Osteoblast (primary cell): ENCODE measurements around the gene ST6GALNAC2. TPM values are rescaled to one million over a fixed set of nuclear protein-coding genes. Genes with fewer than 3 reads are reported as not detected.
"Not testable (repeated sequence)": the region's sequence is repeated elsewhere in the genome, so short reads cannot be mapped to it uniquely, and the experiment has no call there.

Source experiments
- DNase-seq: peaks from one replicate; pipeline ENCODE4 v3.0.0; 2011; ENCODE audit warnings: low spot score, mixed read lengths; ENCODE audit not compliant: insufficient read length; ENCODE audit errors: missing footprints
- H2AFZ ChIP-seq: 2 replicates; pipeline ENCODE4 v1.6.0; 2011; ENCODE audit warnings: mild to moderate bottlenecking, low read length
- H3K27ac ChIP-seq: 2 replicates; pipeline ENCODE4 v1.5.1; 2011; ENCODE audit warnings: mild to moderate bottlenecking, low read depth, low read length, moderate library complexity
- H3K27me3 ChIP-seq: 2 replicates; pipeline ENCODE4 v1.6.0; 2012; ENCODE audit warnings: mild to moderate bottlenecking, control low read depth, inconsistent platforms, low read length, moderate library complexity; ENCODE audit not compliant: insufficient read depth
- H3K36me3 ChIP-seq: 2 replicates; pipeline ENCODE4 v1.5.1; 2011; ENCODE audit warnings: mild to moderate bottlenecking, low read length, control low read depth, moderate library complexity; ENCODE audit not compliant: insufficient read depth
- H3K4me1 ChIP-seq: 2 replicates; pipeline ENCODE4 v1.5.1; 2011; ENCODE audit warnings: mild to moderate bottlenecking, low read length, control low read depth, moderate library complexity; ENCODE audit not compliant: insufficient read depth
- H3K4me2 ChIP-seq: 2 replicates; pipeline ENCODE4 v1.6.0; 2011; ENCODE audit warnings: mild to moderate bottlenecking, low read length; ENCODE audit not compliant: insufficient read depth
- H3K4me3 ChIP-seq: fragments of 200-600 bp; sonication (generic); 3 replicates; pipeline ENCODE4 v1.5.1; 2012; ENCODE audit warnings: mild to moderate bottlenecking, low read length, inconsistent platforms; ENCODE audit not compliant: insufficient read depth
- H3K79me2 ChIP-seq: 2 replicates; pipeline ENCODE4 v1.6.0; 2012; ENCODE audit warnings: mild to moderate bottlenecking, low read length, control low read depth, inconsistent platforms; ENCODE audit not compliant: insufficient read depth
- H3K9me3 ChIP-seq: 2 replicates; pipeline ENCODE4 v1.5.1; 2011; ENCODE audit warnings: low read depth, low read length, control low read depth
- H4K20me1 ChIP-seq: 2 replicates; pipeline ENCODE4 v1.6.0; 2012; ENCODE audit warnings: mild to moderate bottlenecking, low read length, control low read depth; ENCODE audit not compliant: insufficient read depth
- total RNA-seq: library from RNA; depleted of rRNA; stranded (reverse); fragments of >200 nt; gene quantifications from 2 replicates; pipeline ENCODE4 v1.2.3, GENCODE V29; 2012
- TF ChIP-seq, protein P1 (sequence below): IDR thresholded peaks from 2 replicates; pipeline ENCODE4 v1.5.1; 2011; ENCODE audit warnings: mild to moderate bottlenecking, low read depth, low read length, moderate library complexity; ENCODE audit errors: extremely low read depth

ST6GALNAC2 gene
- total RNA-seq, 1 donor, result 0.36 TPM

DNA sequence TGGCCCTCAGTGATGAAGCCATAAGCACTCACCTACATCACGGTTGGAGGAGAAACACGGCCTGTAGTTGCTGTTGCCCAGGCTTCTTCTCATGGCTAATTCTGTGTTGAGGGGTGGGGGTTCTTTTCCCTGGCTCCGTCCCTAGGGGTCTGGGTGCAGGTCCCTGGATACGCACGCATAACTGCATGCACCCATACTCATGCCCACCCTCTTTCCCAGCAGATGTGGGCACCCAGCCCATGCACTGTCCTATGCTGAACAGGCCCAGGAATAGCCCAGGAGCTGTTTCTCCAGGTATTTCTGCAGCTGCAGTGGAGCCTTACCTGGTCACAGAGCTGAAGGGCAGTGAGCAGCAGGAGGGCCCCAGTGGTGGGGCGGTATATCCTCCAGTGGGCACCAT lies 39.8 kb upstream of the ST6GALNAC2 start:
- Histone ChIP-seq H3K36me3 (no peaks in the 10 kb centered on the region), H3K27me3 (peaks cover 20% of the 10 kb centered on the region), H3K79me2 (no peaks in the 10 kb centered on the region), H3K4me3 (no peak overlapping the region), H3K9me3 (no peaks in the 10 kb centered on the region), H3K4me2 (no peak overlapping the region), H2AFZ (no peak overlapping the region), H3K27ac (no peak overlapping the region), H3K4me1 (peaks cover 6% of the 10 kb centered on the region), H4K20me1 (no peaks in the 10 kb centered on the region)
- DNase-seq, result no peak
- TF ChIP-seq, protein P1, sequence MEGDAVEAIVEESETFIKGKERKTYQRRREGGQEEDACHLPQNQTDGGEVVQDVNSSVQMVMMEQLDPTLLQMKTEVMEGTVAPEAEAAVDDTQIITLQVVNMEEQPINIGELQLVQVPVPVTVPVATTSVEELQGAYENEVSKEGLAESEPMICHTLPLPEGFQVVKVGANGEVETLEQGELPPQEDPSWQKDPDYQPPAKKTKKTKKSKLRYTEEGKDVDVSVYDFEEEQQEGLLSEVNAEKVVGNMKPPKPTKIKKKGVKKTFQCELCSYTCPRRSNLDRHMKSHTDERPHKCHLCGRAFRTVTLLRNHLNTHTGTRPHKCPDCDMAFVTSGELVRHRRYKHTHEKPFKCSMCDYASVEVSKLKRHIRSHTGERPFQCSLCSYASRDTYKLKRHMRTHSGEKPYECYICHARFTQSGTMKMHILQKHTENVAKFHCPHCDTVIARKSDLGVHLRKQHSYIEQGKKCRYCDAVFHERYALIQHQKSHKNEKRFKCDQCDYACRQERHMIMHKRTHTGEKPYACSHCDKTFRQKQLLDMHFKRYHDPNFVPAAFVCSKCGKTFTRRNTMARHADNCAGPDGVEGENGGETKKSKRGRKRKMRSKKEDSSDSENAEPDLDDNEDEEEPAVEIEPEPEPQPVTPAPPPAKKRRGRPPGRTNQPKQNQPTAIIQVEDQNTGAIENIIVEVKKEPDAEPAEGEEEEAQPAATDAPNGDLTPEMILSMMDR, result no peak

DNA sequence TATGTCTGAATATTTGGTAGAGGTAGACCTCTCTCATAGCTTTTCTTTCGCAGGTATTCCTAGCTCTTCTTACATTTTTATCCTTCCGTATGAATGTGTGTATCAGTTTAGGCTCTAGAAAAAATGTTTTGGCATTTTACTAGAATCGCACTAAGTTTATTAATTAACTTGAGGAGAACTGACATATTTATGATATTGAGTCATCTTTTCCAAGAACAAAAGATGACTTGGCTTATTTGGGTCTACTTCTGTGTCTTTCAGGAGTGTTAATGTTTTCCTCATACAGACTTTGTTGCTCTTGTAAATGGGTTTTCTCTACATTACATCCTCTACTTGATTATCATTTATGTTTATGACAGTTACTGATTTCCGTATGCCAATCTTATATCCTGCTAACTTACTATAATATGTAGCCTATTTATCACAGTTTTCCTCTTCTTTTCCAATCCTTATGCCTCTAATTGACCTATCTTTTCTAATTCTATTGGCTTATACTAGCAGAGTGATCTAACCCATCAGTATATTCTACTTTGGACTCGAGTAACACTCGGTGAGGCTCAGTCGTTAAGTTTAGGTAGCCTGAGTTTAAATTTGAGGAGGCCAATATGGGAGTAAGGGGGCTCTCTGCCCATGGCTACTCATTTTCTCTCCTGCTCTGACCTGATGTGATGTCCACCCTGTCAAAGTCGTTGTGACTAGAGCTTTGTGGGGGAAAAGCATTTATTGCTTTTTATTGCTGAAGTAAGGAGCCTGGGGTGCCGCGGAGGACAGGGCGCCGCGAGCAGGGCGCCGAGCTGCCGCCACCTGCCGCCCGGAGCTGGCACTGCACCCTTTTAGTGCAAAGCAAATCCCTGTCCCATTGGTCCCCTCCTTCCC lies 37.8 kb upstream of the ST6GALNAC2 start:
- Histone ChIP-seq H3K27ac (no peak overlapping the region), H3K27me3 (peaks cover 23% of the 10 kb centered on the region), H3K79me2 (no peaks in the 10 kb centered on the region), H2AFZ (peak overlapping the region; percentile 73), H4K20me1 (no peaks in the 10 kb centered on the region), H3K4me2 (peak overlapping the region; percentile 41), H3K4me3 (no peak overlapping the region), H3K36me3 (no peaks in the 10 kb centered on the region), H3K4me1 (peaks cover 6% of the 10 kb centered on the region), H3K9me3 (no peaks in the 10 kb centered on the region)
- TF ChIP-seq, protein P1, result peak; percentile 86
- DNase-seq, result peak; percentile 97

DNA sequence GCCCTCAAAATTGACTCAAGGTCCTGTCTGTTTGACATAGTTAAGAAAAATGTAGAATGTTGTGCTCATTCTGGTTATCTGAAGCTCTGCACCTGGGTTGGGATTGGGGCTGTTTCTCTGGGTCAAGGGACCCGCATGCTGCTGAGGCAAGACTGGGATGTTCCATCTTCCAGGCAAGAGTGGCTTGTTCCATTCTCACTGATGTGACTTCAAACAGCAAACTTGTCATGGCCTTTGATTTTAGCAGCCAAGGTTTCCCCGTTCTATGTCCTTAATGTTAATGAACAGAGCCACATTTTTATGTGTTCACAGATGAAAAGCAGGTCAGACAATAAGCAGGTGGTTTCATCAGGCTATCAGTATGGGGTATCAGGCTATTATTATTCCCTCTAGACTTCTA lies 32.2 kb upstream of the ST6GALNAC2 start:
- Histone ChIP-seq H3K4me1 (no peaks in the 10 kb centered on the region), H2AFZ (no peak overlapping the region), H3K36me3 (no peaks in the 10 kb centered on the region), H3K79me2 (no peaks in the 10 kb centered on the region), H3K27ac (no peak overlapping the region), H3K27me3 (peaks cover 3% of the 10 kb centered on the region), H3K4me2 (no peak overlapping the region), H3K9me3 (no peaks in the 10 kb centered on the region), H3K4me3 (no peak overlapping the region), H4K20me1 (no peaks in the 10 kb centered on the region)
- DNase-seq, result no peak
- TF ChIP-seq, protein P1, result no peak

DNA sequence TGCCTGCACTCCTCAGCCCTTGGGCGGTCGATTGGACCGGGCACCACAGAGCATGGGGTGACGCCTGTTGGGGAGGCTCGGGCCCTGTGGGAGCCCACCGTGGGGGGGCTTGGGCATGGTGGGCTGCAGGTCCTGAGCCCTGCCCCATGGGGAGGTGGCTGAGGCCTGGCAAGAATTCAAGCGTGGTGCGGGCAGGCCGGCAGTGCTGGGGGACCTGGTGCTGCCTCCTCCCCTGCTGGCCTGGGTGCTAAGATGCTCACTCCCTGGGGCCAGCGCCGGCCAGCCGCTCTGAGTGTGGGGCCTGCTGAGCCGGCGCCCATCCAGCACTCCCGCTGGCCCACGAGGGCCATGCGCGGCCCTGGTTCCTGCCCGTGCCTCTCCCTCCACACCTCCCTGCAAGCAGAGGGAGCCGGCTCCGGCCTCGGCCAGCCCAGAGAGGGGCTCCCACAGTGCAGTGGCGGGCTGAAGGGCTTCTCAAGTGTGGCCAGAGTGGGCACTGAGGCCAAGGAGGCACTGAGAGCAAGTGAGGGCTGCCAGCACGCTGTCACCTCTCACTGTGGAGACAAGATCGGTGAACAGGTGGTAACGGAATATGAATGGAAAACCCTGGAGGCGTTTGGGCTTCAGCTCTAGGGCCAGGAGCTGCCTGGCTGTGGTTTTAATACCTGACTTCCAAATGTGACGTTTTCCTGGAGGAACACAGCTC lies 29.4 kb upstream of the ST6GALNAC2 start:
- no peak overlapping the region for H2AFZ ChIP-seq
- H3K27me3 ChIP-seq, result peaks cover 3% of the 10 kb centered on the region
- DNase-seq, result no peak
- no peak overlapping the region for H3K27ac ChIP-seq
- H3K79me2 ChIP-seq, result no peaks in the 10 kb centered on the region
- no peaks in the 10 kb centered on the region for H3K4me1 ChIP-seq
- H3K9me3 ChIP-seq, result no peaks in the 10 kb centered on the region
- no peaks in the 10 kb centered on the region for H3K36me3 ChIP-seq
- no peak overlapping the region for H3K4me3 ChIP-seq
- TF ChIP-seq, protein P1, result no peak
- H4K20me1 ChIP-seq, result no peaks in the 10 kb centered on the region
- H3K4me2 ChIP-seq, result no peak overlapping the region

DNA sequence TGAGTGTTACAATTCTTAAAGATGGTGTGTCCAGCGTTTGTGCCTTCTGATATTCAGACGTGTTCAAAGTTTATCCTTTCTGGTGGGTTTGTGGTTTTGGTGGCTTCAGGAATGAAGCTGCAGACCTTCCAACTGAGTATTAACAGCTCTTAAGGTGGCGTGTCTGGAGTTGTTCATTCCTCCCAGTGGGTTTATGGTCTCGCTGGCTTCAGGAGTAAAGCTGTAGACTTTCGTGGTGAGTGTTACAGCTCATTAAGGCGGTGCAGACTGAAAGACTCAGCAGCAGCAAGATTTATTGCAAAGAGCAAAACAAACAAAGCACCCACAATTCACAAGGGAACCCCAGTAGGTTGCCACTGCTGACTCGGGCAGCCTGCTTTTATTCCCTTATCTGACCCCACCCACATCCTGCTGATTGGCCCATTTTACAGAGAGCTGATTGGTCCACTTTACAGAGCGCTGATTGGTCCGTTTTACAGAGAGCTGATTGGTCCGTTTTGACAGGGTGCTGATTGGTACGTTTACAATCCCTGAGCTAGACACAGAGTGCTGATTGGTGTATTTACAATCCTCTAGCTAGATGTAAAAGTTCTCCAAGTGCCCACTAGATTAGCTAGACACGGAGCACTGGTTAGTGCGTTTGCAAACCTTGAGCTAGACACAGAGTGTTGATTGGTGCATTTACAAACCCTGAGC lies 28.6 kb upstream of the ST6GALNAC2 start:
- H3K27me3 ChIP-seq, H3K79me2 ChIP-seq, H4K20me1 ChIP-seq, H3K9me3 ChIP-seq, DNase-seq, H3K27ac ChIP-seq, H3K4me3 ChIP-seq, H3K36me3 ChIP-seq, H3K4me1 ChIP-seq: not testable (repeated sequence)
- peak overlapping the region; percentile 63 for H2AFZ ChIP-seq
- peak overlapping the region; percentile 44 for H3K4me2 ChIP-seq
